B cell (primary cell): ENCODE data around the gene LRR1.

Experiments used
- CTCF ChIP-seq: fragments of 200-600 bp; IDR thresholded peaks from one replicate; pipeline ENCODE4 v1.8.0; 2022; ENCODE audit warnings: antibody characterized with exemption, mild to moderate bottlenecking
- EZH2 ChIP-seq: IDR thresholded peaks from 2 replicates; pipeline ENCODE4 v1.6.1; 2012; ENCODE audit warnings: borderline replicate concordance, low read depth, mild to moderate bottlenecking, moderate library complexity, low read length; ENCODE audit not compliant: insufficient read depth, poor library complexity, severe bottlenecking

GRCh38 chr14:49620182-49621113 is 21.7 kb downstream of the LRR1 start, which contains the start of the genes MGAT2 and RPL36AL:
- TF ChIP-seq CTCF (peak; percentile 43), EZH2 (no peak)
